ENCODE measurements around the gene TCF12. TPM values are rescaled to one million over a fixed set of nuclear protein-coding genes. Genes with fewer than 3 reads are reported as not detected.

The TCF12 gene
- polyA plus RNA-seq, 1 donor = 96.8 TPM

DNA sequence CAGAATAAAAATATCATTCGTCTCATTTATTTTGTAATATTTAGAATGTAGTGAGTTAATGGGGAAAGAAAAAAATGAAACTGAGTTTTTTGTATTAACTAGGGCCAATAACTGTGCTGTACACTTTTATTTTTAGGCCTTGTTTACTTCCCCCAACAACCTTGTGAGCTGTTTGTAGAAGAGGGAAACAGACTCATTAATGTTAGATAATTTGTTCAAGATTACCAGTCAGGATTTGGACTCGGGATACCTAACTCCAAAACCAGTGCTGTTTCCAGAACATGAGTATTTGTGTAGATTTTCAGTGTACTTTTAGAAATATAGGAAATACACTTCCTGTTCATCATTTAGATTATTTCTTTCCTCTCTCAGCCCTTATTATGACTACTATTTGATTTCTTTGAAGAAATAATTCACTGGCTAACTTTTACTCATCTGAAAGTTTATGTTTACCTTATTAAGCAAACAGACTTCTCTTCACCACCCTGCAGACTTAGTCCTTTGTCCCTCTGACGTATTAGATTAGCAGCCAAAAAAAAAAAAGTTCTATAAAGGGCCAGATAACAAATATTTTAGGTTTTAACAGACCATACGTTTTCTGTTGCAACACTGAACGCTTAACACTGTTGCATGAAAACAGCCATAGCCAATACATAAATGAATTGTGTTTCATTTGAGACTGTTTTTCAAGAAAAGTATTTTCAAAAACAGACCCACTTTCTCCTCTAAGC lies 265.3 kb downstream of the TCF12 start:
- no peak for DNase-seq

DNA sequence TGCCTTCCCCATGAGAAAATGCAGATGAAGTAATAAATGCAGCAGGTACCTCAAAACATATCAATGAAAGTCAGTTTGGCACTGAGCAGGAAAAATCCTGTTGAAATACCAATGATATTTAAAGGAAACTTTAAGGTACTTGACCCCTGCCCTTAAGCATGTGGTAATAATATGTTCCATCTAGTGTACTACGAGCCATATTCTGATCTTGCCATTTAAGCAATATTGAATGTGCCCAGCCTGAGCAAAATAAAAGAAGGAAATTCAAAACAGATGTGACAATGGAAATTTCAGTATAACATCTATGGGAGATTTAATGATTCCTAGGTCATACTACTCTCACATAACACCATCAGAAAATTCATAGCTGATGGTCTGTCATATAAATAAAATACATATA lies 266.1 kb downstream of the TCF12 start:
- no peak for DNase-seq

DNA sequence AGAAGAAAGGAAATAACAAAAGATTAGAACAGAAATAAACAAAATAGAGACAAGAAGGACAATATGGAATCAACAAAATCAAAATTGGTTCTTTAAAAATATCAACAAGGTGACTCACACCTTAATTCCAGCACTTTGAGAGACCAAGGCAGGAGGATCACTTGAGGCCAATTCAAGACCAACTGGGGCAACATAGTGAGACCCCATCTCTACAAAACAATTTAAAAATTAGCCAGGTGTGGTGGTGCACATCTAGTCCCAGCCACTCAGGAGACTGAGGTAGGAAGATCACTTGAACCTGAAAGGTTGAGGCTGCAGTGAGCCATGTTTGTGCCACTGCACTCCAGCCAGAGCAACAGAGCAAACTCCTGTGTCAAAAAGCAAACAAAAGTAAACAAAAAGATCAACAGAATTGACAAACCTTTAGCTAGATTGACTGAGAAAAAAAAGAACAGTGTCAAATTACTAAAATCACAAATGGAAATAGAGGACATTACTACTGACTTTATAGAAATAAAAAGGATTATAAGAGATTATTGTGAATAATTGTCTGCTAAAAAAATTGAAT lies 267.1 kb downstream of the TCF12 start:
- no peak for DNase-seq

DNA sequence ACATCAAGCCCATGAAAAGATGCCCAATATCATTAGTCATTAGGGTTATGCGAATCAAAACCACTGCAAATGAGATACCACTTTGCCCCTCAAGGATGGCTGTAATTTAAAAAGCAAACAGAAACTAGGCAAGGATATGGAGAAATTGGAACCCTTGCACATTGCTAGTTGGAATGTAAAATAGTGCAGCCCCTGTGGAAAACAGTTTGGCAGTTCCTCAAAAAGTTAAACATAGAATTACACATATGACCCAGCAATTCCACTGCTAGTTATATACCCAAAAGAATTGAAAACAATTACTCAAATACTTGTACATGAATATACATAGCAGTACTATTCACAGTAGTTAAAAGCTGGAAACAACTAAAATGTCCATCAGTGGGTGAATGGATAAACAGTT lies 271.0 kb downstream of the TCF12 start:
- DNase-seq = no peak

DNA sequence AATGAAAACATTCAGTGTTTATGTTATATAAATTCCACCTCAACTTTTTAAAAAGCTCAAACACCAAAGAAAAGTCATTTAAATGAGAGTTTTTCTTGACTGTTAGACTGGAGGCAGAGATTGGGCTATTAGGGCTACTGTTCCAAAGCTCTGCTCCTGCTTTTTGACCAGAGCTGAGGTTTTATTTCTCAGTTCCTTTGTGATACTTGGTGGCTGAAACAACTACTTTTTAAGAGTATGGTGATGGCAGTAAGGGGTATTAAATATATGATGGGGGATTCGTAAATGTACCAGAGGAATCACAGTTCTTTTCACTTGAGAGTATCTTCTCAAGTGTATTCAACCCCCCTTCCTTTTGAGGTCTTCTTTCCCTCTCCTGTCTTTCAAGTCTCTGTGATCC lies 271.8 kb downstream of the TCF12 start:
- DNase-seq = no peak

DNA sequence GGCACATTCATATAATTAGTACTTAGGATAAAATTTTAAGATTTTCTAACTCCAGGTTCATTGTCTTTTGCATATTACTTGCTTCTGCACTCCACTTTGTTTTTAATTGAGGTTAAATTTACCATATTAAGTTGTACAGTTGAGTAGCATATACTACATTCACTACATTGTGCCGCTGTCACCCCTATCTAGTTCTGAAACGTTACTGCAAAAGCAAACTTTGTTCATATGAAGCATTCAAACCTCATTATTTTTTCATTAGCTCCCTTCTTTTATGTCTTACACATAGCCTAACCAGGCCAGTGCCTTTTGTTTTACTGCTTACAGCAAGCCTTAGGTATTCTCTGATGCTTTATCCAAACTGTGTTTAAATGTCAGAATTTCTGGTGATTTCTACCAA lies 274.7 kb downstream of the TCF12 start:
- DNase-seq = no peak

DNA sequence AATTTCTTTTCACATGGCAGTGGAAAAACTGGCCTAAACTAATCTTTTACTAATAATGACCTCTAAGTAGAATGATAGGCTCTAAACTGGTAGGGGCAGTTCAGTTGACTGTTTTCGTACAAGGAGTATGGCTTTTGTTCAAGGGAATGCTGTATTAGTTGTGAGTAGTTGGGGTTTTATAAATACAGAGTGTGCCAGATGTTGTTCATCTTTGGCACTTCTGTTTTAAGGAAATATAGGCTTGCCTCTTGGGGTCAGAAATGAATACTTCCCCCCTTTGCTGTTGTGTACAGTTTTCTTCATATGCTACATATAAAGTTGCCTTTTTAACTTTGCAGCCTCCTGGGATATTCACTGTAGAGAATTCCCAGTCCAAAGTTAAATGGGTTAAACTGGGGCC lies 276.9 kb downstream of the TCF12 start:
- DNase-seq = no peak

DNA sequence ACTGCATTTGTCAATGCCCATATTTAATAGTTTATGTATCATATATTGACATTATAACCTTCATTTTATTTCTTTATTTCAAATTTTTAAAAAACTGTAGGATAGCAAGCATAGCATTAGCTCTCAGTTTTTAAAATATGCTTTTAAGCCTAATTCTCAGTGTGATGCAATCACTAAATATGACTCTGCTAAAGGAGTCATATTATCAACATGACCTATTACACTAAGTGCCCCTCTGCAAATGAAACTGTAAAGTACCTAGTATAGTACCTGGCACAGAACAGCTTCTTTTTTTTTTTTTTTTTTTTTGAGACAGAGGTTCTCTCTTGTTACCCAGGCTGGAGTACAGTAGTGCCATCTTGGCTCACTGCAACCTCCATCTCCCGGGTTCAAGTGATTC lies 278.4 kb downstream of the TCF12 start:
- no peak for DNase-seq

DNA sequence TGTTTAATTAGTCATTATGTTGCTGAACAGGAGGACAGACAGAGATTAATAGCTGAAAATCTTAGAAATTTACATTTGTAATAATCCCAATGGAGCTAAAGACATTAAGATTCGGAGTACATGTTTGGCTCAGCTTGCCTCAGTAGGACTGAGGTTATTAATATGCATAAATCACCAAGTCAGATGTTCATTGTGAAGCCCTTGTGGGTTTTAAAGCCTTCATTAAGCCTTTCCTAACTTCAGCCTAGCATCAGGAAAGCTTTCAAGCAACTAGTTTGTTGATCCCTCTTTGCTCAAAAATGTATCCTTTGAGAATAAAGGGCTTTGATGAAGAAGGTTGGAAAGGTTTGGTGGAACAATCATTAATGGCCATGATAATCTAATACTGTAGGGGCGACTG lies 279.7 kb downstream of the TCF12 start:
- no peak for DNase-seq

DNA sequence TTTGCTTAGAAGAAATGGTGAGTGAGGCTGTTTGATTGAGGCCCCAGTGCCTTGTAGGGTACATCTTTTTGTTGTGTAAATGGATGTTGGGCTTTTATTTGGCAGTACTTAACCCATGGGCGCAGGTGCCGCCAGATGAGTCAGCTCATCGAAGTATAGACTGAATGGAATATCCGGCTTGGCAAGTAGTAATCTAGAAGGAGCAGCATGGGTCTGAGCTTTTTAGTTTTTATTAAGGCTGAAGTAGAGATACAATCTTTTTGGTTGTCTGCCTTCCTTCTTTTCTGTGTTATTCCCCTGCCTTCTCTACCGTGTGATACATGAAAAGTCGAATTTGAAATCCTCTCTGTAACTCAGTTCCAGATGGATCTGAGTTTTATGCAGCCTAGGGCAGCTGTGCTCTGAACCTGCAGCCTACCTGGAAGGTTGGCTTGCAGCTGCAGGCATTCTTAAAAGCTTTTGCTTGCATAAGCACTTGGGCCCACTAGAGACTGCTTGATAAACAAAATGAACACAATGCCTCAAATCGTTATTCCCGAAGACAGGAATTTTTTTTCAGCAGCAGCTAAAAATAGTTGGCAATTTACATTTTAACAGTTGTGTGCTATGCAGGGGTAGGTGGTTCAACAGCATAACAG lies 280.3 kb downstream of the TCF12 start:
- no peak for DNase-seq

DNA sequence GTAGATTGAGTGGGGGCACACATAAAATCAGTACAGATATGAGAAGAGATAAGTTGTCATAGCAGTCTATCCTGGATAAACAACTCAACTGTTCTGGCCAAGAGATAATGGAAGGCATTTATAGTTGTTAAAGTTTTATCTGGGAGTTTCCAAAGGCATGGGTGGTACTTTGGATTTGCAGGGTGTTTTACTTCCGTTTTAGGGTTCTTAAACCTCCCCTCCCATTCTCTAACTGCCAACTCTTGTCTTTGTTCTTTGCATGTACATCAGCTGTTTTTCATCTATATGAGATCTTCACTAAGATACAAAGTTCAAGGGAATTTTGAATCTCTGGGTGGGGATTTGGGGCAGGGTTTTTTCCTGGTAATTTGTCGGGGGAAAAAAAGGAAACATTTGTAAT lies 283.1 kb downstream of the TCF12 start:
- DNase-seq = no peak

DNA sequence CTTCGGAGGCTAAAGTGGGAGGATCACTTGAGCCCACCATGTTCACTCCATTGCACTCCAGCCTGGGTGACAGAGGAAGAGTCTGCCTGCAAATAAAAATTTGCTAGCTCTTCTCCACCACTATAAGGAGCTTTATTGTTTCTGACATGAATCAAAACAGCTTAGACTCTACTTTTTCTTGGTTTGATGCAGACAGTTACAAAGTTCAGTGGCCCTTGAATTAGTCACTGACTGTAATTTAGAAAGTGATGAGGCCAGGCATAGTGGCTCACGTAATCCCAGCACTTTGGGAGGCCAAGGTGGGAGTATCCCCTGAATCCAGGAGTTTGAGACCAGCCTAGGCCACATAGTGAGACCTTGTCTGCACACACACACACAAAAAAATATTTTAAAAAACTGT lies 285.5 kb downstream of the TCF12 start:
- DNase-seq = no peak

DNA sequence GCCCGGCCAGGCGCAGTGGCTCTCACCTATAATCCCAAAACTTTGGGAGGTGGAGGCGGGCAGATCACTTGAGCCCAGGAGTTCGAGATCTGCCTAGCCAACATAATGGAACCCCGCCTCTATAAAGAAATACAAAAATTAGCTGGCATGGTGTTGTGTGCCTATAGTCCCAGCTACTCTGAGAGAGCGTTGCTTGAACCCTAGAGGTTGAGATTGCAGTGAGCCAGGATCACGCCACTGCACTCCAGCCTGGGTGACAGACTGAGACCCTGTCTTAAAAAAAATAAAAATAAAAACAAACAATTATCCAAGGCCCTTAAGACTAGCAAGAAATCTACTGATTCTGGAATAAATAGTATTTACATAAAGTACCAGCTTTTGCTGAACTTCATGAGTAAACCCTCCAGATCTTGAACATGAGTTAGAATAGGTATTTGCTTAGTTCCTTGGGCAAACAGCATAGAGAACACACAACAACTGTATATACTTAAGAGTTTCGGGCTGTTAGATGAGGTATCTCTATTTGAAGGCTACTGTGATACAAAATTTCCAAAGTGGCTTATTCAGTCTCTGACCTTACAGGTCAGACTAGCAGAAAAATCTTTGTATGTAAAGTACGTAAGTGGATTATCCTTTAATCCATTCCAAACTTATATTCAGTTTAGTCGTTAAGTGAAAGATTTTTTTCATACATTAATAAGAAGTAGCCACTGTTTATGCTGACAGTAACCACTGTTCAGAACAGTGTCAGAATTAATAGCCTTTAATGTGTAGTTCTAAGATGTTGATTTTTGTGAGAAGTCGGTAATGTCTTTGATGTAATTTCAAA lies 286.8 kb downstream of the TCF12 start:
- DNase-seq = no peak

DNA sequence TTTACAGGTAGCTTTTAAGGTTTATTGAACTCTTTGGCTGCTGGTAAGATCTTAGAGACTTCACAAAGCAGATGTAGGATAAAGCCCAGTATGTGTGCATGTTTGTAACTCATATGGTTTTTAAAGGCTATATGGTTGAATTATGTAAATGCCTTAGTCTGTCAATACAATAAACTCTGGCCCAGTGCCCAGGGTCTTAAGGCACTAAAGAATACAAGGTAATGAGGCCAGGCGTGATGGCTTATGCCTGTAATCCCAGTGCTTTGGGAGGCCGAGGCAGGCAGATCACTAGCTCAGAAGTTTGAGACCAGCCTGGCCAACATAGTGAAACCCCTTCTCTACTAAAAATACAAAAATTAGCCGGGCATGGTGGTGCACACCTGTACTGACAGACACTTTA lies 287.6 kb downstream of the TCF12 start:
- no peak for DNase-seq

DNA sequence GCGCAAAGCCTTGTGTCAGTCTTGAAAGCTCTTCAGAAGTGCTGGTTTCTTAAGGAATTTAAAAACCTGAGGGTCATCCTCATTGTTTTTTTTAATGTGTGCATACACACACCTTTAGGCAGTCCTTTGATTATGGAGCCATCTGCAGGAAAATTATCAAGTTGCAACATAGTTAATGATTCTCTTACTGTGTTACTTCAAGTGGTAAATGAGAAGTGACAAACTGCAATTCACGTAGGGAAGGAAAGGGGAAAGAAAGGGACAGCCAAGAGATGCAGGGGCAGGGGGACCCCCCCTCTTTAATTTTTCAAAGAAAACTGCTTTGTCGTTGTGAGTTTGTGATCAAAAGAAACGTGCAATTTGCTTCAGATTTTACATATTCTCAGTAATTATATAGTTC lies 295.4 kb downstream of the TCF12 start:
- peak; percentile 51 for DNase-seq

DNA sequence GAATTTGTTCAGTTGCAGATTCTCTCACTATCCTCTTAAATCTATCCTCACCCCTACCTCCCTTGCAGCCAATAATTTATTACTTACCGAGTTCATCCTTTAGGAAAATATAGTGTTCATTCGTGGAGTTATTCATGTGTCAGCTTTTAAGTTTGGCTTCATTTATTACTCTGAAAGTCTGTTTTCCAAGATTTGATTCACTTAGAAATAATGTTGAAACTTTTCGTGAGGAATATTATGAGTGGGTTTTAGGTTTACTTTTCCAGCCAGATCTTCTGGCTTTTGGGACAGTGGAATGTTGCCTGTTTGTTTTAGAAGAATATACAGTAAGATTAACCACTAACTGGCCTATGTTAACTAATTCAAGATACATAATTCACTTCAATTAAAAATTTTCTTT lies 296.9 kb downstream of the TCF12 start:
- DNase-seq = no peak

DNA sequence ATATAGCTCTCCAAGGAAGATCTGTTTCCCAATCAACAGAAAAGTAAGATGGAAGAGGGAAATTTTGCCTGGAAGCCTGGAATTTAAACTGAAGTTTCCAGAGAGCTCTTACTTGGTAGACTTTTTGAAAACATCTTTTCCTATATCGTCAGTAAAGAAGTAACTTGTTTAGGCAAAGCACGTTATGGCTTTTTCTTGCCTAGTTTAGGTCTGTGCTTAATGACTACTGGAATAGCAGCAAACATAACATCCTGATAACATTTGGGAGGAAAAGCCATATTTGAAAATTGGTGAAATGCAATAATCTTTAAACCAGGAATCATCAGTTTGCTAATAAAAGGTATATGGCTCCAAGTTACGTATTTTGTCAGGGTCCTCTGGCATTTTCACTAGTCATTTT lies 297.4 kb downstream of the TCF12 start:
- DNase-seq = no peak

DNA sequence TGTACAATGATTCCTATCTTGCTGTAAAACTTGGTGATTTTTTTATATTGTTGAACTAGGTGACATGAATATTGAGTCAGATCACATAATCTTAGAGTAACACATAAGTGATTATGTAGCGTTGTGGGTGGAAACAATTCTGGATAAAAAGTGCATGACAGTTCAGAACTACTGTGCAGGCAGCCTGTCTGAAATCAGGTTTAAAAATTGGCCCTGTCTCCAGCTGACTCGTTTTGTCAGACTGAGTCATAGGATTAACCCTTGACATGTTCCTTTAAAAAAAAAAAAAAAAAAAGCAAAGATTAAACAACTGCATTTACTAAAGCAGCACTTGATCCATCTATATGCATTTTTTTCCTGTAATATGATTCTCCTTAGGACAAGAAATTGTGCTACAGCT lies 297.8 kb downstream of the TCF12 start:
- DNase-seq = peak; percentile 40

DNA sequence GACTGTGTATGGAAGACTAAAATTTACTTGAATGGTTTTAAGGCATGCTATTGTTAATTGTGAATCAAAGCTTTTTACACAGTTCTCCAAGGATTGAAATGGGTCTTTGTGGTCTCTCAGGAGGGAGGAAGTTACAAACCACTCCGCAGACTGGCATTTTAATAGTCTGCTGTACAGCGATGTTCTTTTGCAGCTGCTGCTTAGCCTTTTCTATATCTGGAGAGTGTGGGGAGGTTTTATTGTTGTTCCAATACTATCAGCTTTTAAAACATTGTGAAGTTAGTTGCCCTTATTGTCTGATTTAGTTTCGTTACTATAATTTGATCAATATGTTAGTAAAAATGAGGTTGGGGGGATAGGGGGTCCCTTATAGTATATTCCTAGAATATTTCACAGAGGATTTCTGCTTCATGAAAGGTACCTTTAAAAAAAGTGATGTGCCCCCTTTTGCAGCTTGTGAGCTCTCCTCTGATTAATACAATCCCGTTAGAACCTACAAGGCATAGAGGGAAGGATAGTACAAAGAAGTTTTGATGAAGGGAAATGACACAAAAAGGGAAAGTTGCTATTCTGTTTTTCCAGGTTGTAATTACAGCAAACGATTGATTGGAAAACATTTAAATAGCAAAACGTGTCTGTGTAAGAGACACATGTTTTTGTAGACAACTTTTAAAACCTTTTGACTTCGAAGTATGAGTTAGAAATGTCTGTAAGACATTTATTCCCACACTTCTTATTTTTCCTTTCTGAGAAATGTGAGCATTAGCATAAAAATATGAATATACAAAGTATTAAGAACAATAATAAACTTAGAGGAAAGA lies 299.5 kb downstream of the TCF12 start:
- DNase-seq = no peak

DNA sequence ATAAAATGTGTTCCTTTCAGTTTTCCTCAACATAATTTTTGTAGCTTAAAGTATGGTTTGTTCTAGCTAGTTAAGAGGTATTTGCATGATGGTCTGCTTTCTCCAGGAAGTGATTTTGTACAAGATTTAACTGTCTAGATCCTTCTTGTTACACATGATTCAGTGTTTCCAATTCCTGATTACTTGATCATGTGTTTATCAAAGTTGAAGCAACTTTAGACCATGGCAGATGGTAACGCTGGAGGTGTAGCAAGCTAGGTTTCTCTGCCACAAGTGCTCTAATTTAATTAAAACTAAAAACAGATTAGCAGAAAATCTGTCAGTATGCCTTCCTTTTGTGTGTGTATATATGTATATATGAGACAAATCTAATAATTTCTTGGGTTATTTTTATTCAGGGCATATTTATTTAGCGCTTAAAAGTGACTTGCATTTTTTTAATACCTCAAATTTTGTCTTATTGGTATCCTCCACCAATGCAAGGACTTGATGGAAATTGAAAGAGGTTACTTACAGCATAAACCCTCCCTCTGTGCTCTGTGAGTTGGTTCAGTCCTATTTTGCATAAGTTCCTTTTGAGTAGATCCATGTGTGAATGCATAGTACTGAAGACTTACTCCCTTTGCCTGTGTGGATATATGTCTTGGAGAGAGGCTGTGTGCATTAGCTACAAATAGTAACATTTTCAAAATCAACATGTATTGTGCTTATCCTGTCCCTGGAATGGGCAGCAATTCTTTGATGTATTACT lies 300.6 kb downstream of the TCF12 start:
- DNase-seq = peak; percentile 87

DNA sequence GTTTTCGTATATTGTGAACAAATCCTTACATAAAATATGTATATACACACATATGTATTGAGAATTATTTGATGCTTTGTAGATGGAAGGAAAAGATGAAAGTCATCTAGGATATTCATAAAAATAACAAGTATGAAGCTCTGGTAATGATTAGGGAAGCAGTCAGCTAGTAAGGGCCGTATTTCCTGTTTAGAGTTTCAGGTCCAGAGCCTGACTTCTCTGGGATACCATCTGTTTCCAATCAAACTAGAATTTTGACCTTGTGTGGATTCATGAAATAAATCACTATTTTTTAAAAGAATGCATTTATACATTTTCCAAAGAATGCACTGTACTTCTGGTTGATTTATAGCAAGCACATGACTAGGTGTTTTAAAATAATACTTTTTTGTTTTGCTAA lies 301.8 kb downstream of the TCF12 start:
- peak; percentile 60 for DNase-seq

DNA sequence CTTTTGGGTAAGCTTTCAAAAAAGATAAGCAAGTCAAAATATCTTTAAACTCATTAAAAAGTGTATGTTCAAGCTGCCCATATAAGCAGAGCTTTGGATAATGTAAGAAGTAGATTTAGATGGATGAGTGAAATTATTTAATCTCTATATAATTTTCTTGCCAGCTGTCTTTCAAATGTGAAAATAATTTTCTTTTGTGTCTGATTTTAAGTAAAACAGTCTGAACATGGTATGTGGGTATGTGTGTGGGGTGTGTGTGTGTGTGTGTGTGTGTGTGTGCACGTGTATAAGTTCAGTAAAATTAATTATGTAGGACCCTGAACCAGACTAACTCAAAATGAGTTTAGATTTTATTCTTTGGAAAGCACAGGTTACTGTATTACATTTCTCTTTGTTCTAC lies 302.7 kb downstream of the TCF12 start:
- DNase-seq = no peak

Measured in hindlimb muscle (tissue), 1 donor.